ENCODE data around the gene GMIP. TPM values are rescaled to one million over a fixed set of nuclear protein-coding genes. Genes with fewer than 3 reads are reported as not detected.

GMIP gene
- total RNA-seq, 1 donor from 2014 or later: 32.4 TPM

GRCh38 chr19:19630426-19630825 is 13.0 kb downstream of the GMIP start:
- Mint-ChIP-seq H3K27me3 (ENCODE audit: low read depth, unreplicated experiment) (no peaks in the 10 kb centered on the region), H3K27ac (ENCODE audit: unreplicated experiment) (no peak overlapping the region), H3K4me1 (ENCODE audit: low read depth, unreplicated experiment) (no peaks in the 10 kb centered on the region), H3K9me3 (ENCODE audit: unreplicated experiment) (no peaks in the 10 kb centered on the region), H3K4me3 (ENCODE audit: unreplicated experiment) (no peak overlapping the region), H3K36me3 (ENCODE audit: low read depth, unreplicated experiment) (peaks cover 30% of the 10 kb centered on the region)
- Histone ChIP-seq H2AFZ (ENCODE audit: low read depth, low read length) (no peak overlapping the region), H4K20me1 (ENCODE audit: insufficient read depth, low read length) (peaks cover 6% of the 10 kb centered on the region), H3K79me2 (ENCODE audit: insufficient read depth, low read length) (no peaks in the 10 kb centered on the region), H3K4me1 (ENCODE audit: insufficient read depth, low read length) (peaks cover 12% of the 10 kb centered on the region), H3K27ac (ENCODE audit: low read depth, low read length) (no peak overlapping the region), H3K4me3 (ENCODE audit: insufficient read depth, low read depth, low read length) (no peak overlapping the region), H3K27me3 (ENCODE audit: insufficient read depth, low read length) (no peaks in the 10 kb centered on the region), H3K9ac (ENCODE audit: low read length) (no peak overlapping the region), H3K4me2 (ENCODE audit: low read length) (no peak overlapping the region), H3K36me3 (ENCODE audit: insufficient read depth, low read length) (peaks cover 6% of the 10 kb centered on the region), H3K9me3 (ENCODE audit: insufficient read depth, low read depth, low read length) (no peaks in the 10 kb centered on the region)
- DNase-seq (ENCODE audit: low read depth) (no peak), FAIRE-seq (no peak)
- TF ChIP-seq, protein P1, sequence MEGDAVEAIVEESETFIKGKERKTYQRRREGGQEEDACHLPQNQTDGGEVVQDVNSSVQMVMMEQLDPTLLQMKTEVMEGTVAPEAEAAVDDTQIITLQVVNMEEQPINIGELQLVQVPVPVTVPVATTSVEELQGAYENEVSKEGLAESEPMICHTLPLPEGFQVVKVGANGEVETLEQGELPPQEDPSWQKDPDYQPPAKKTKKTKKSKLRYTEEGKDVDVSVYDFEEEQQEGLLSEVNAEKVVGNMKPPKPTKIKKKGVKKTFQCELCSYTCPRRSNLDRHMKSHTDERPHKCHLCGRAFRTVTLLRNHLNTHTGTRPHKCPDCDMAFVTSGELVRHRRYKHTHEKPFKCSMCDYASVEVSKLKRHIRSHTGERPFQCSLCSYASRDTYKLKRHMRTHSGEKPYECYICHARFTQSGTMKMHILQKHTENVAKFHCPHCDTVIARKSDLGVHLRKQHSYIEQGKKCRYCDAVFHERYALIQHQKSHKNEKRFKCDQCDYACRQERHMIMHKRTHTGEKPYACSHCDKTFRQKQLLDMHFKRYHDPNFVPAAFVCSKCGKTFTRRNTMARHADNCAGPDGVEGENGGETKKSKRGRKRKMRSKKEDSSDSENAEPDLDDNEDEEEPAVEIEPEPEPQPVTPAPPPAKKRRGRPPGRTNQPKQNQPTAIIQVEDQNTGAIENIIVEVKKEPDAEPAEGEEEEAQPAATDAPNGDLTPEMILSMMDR (IDR thresholded peaks at IDR 0.05; ENCODE audit: insufficient read depth, low read depth, low read length): no peak
- no peak for TF ChIP-seq EZH2 (IDR thresholded peaks at IDR 0.05; ENCODE audit: insufficient read depth, low read length)

DNA sequence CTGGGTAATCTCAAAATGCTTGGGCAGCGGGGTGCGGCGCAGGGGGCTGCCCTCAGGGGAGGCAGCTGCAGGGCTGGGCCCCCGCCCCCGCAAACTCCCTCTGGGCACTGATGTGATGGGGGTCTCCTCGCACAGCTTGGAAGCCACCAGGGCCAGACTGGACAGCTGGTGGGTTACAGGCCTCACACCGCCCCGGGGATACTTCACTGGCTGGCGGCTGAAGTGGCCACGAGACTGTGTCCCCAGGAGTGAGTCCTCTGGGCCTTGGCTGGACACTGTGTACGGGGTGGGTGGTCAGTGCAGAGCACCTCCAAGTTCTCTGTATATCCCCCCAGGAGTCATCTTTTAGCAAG is 13.4 kb downstream of the GMIP start:
- H3K79me2 ChIP-seq (ENCODE audit: insufficient read depth, low read length): no peaks in the 10 kb centered on the region
- no peak overlapping the region for H2AFZ ChIP-seq (ENCODE audit: low read depth, low read length)
- peaks cover 5% of the 10 kb centered on the region for H3K36me3 ChIP-seq (ENCODE audit: insufficient read depth, low read length)
- DNase-seq (ENCODE audit: low read depth): no peak
- no peak overlapping the region for H3K27ac Mint-ChIP-seq (ENCODE audit: unreplicated experiment)
- H3K4me2 ChIP-seq (ENCODE audit: low read length): no peak overlapping the region
- no peak overlapping the region for H3K9ac ChIP-seq (ENCODE audit: low read length)
- H3K4me3 ChIP-seq (ENCODE audit: insufficient read depth, low read depth, low read length): no peak overlapping the region
- no peak overlapping the region for H3K27ac ChIP-seq (ENCODE audit: low read depth, low read length)
- no peak overlapping the region for H3K4me3 Mint-ChIP-seq (ENCODE audit: unreplicated experiment)
- no peak for FAIRE-seq
- no peaks in the 10 kb centered on the region for H3K27me3 ChIP-seq (ENCODE audit: insufficient read depth, low read length)
- no peaks in the 10 kb centered on the region for H3K4me1 Mint-ChIP-seq (ENCODE audit: low read depth, unreplicated experiment)
- H3K36me3 Mint-ChIP-seq (ENCODE audit: low read depth, unreplicated experiment): peaks cover 27% of the 10 kb centered on the region
- H4K20me1 ChIP-seq (ENCODE audit: insufficient read depth, low read length): peaks cover 6% of the 10 kb centered on the region
- no peak for TF ChIP-seq EZH2 (IDR thresholded peaks at IDR 0.05; ENCODE audit: insufficient read depth, low read length)
- TF ChIP-seq, protein P1 (IDR thresholded peaks at IDR 0.05; ENCODE audit: insufficient read depth, low read depth, low read length): no peak
- no peaks in the 10 kb centered on the region for H3K27me3 Mint-ChIP-seq (ENCODE audit: low read depth, unreplicated experiment)
- H3K4me1 ChIP-seq (ENCODE audit: insufficient read depth, low read length): peaks cover 12% of the 10 kb centered on the region
- no peaks in the 10 kb centered on the region for H3K9me3 Mint-ChIP-seq (ENCODE audit: unreplicated experiment)
- no peaks in the 10 kb centered on the region for H3K9me3 ChIP-seq (ENCODE audit: insufficient read depth, low read depth, low read length)

GRCh38 chr19:19628501-19629134 is 14.8 kb downstream of the GMIP start:
- no peaks in the 10 kb centered on the region for H3K27me3 ChIP-seq (ENCODE audit: insufficient read depth, low read length)
- H3K4me1 ChIP-seq (ENCODE audit: insufficient read depth, low read length): peaks cover 12% of the 10 kb centered on the region
- H3K79me2 ChIP-seq (ENCODE audit: insufficient read depth, low read length): no peaks in the 10 kb centered on the region
- Mint-ChIP-seq H3K36me3 (ENCODE audit: low read depth, unreplicated experiment) (peaks cover 24% of the 10 kb centered on the region), H3K27me3 (ENCODE audit: low read depth, unreplicated experiment) (no peaks in the 10 kb centered on the region), H3K9me3 (ENCODE audit: unreplicated experiment) (no peaks in the 10 kb centered on the region), H3K4me3 (ENCODE audit: unreplicated experiment) (peak overlapping the region; percentile 74), H3K4me1 (ENCODE audit: low read depth, unreplicated experiment) (no peaks in the 10 kb centered on the region), H3K27ac (ENCODE audit: unreplicated experiment) (peak overlapping the region; percentile 53)
- H3K9ac ChIP-seq (ENCODE audit: low read length): peak overlapping the region; percentile 31
- DNase-seq (ENCODE audit: low read depth) (peak; percentile 76), FAIRE-seq (no peak)
- H4K20me1 ChIP-seq (ENCODE audit: insufficient read depth, low read length): peaks cover under 1% of the 10 kb centered on the region
- no peak overlapping the region for H2AFZ ChIP-seq (ENCODE audit: low read depth, low read length)
- H3K9me3 ChIP-seq (ENCODE audit: insufficient read depth, low read depth, low read length): no peaks in the 10 kb centered on the region
- H3K4me3 ChIP-seq (ENCODE audit: insufficient read depth, low read depth, low read length): peak overlapping the region; percentile 25
- no peak overlapping the region for H3K27ac ChIP-seq (ENCODE audit: low read depth, low read length)
- H3K4me2 ChIP-seq (ENCODE audit: low read length): peak overlapping the region; percentile 82
- peaks cover 5% of the 10 kb centered on the region for H3K36me3 ChIP-seq (ENCODE audit: insufficient read depth, low read length)
- TF ChIP-seq EZH2 (IDR thresholded peaks at IDR 0.05; ENCODE audit: insufficient read depth, low read length): no peak
- TF ChIP-seq, protein P1 (IDR thresholded peaks at IDR 0.05; ENCODE audit: insufficient read depth, low read depth, low read length): no peak

Data from astrocyte (in vitro differentiated cells and primary cell).